HepG2 (cell line): ENCODE results near the gene LDB3. TPM values are rescaled to one million over a fixed set of nuclear protein-coding genes. Genes with fewer than 3 reads are reported as not detected.

Source experiments
- ATAC-seq: fragments of 200-7000 bp; cut with Tn5 transposase; 3 replicates; pipeline ENCODE4 v1.9.1; 2020; ENCODE audit warnings: mild to moderate bottlenecking, moderate library complexity
- BruUV-seq: library from RNA; stranded (reverse); fragments of 400-500 nt; replicated peaks from 2 replicates; lab custom pipeline; 2021; lab: Mats Ljungman, UMichigan
- CTCF ChIA-PET: fragments of 300-600 bp; formaldehyde crosslinking; extraction: SDS; loops from one replicate; lab custom pipeline; 2021; ENCODE audit warnings: low total read pairs, inconsistent platforms, low intra/inter-chr PET ratio; lab: Yijun Ruan, JAX
- POLR2A ChIA-PET: fragments of 350-600 bp; sonication (Branson Sonifier 250); formaldehyde crosslinking; loops from one replicate; lab custom pipeline; 2020; ENCODE audit warnings: antibody characterized with exemption, inconsistent platforms; lab: Yijun Ruan, JAX
- DNase-seq: peaks from one replicate; pipeline ENCODE4 v3.0.0-alpha.2; 2015; ENCODE audit warnings: low spot score
- FAIRE-seq: peaks from 3 replicates; lab custom pipeline; 2011; peaks lifted over from hg19 to GRCh38; lab: Jason Lieb, UNC
- H2AFZ ChIP-seq: one replicate; pipeline ENCODE4 v1.6.1; 2011; ENCODE audit warnings: low read length, inconsistent platforms
- H3K27ac ChIP-seq: fragments of 300-600 bp; 3 replicates; pipeline ENCODE4 v1.8.0; 2011; ENCODE audit warnings: mixed run types, mild to moderate bottlenecking, mixed read lengths, low read length, inconsistent platforms; ENCODE audit not compliant: insufficient read depth; ENCODE audit errors: extremely low read length
- H3K27me3 ChIP-seq, 2 experiments: fragments of 200-600 bp in 1 of 2; 2 replicates in 1 of 2; 3 replicates in 1 of 2; pipeline versions ENCODE4 v1.6.0 to v1.8.0; 2011; ENCODE audit warnings: low read length in 2 of 2, mild to moderate bottlenecking in 2 of 2, moderate library complexity in 2 of 2, inconsistent platforms in 1 of 2; ENCODE audit not compliant: insufficient read depth in 2 of 2, control insufficient read depth in 1 of 2
- H3K36me3 ChIP-seq, 2 experiments: fragments of 200-600 bp in 1 of 2; replicated peaks in 1 of 2; 2 replicates in 1 of 2; 3 replicates in 1 of 2; pipeline versions ENCODE4 v1.5.1 to v1.8.0; 2011; ENCODE audit warnings: low read length in 2 of 2, inconsistent platforms in 1 of 2; ENCODE audit not compliant: insufficient read depth in 2 of 2, control insufficient read depth in 1 of 2
- H3K4me1 ChIP-seq: 2 replicates; pipeline ENCODE4 v1.5.1; 2012; ENCODE audit warnings: low read length, inconsistent platforms; ENCODE audit not compliant: insufficient read depth
- H3K4me2 ChIP-seq: 2 replicates; pipeline ENCODE4 v1.6.0; 2011; ENCODE audit warnings: low read depth, low read length, inconsistent platforms
- H3K4me3 ChIP-seq, 3 experiments: fragments of 200-600 bp in 1 of 3; sonication (generic), shearing (Covaris generic) in 1 of 3; replicated peaks in 1 of 3; 2 replicates each; pipeline ENCODE4 v1.5.1; 2011 to 2016; ENCODE audit warnings: low read length in 3 of 3, inconsistent platforms in 2 of 3, low read depth in 2 of 3, mild to moderate bottlenecking in 2 of 3, control low read depth in 1 of 3, mixed read lengths in 1 of 3; ENCODE audit not compliant: insufficient read depth in 1 of 3
- H3K79me2 ChIP-seq: one replicate; pipeline ENCODE4 v1.6.1; 2011; ENCODE audit warnings: low read length, inconsistent platforms; ENCODE audit not compliant: insufficient read depth
- H3K9ac ChIP-seq: 2 replicates; pipeline ENCODE4 v1.6.0; 2011; ENCODE audit warnings: mild to moderate bottlenecking, low read depth, low read length, inconsistent platforms; ENCODE audit not compliant: insufficient read depth
- H3K9me3 ChIP-seq: 2 replicates; pipeline ENCODE4 v1.5.1; 2012; ENCODE audit warnings: mild to moderate bottlenecking, low read length
- H4K20me1 ChIP-seq: 2 replicates; pipeline ENCODE4 v1.6.0; 2011; ENCODE audit warnings: inconsistent platforms, mild to moderate bottlenecking, low read length, moderate library complexity; ENCODE audit not compliant: insufficient read depth
- AGO1 ChIP-seq: fragments of 200-400 bp; formaldehyde crosslinking; IDR thresholded peaks from 2 replicates; pipeline ENCODE4 v1.6.1; 2017; ENCODE audit warnings: mild to moderate bottlenecking, low read depth, low read length, moderate library complexity; ENCODE audit not compliant: poor library complexity, severe bottlenecking
- ATF6 ChIP-seq: sonication (generic); formaldehyde crosslinking; conservative IDR thresholded peaks from 2 replicates; pipeline ENCODE4 v1.4.0; 2020; ENCODE audit warnings: missing genetic modification reagents
- FLYWCH1 ChIP-seq: sonication (generic); formaldehyde crosslinking; IDR thresholded peaks from 2 replicates; pipeline ENCODE4 v1.8.1; 2023; ENCODE audit warnings: mild to moderate bottlenecking, missing genetic modification reagents
- HDAC1 ChIP-seq: sonication (generic); formaldehyde crosslinking; IDR thresholded peaks from 2 replicates; pipeline ENCODE4 v1.5.1; 2020; ENCODE audit warnings: mild to moderate bottlenecking, missing genetic modification reagents
- HNF1A ChIP-seq, 2 experiments: sonication (generic) in 1 of 2; formaldehyde crosslinking in 1 of 2; IDR thresholded peaks; 2 replicates each; pipeline versions ENCODE4 v1.4.0 to v1.6.1; 2016 to 2020; ENCODE audit warnings: borderline replicate concordance in 1 of 2, low read depth in 1 of 2, mild to moderate bottlenecking in 1 of 2, missing genetic modification reagents in 1 of 2
- PBX3 ChIP-seq: sonication (generic); formaldehyde crosslinking; IDR thresholded peaks from 2 replicates; pipeline ENCODE4 v1.8.1; 2023; ENCODE audit warnings: missing genetic modification reagents, inconsistent platforms, borderline replicate concordance
- PTBP1 ChIP-seq: fragments of 200-400 bp; formaldehyde crosslinking; IDR thresholded peaks from 2 replicates; pipeline ENCODE4 v1.6.1; 2018; ENCODE audit warnings: low read length, low read depth; ENCODE audit not compliant: poor library complexity, severe bottlenecking
- SSRP1 ChIP-seq: IDR thresholded peaks from 2 replicates; pipeline ENCODE4 v1.6.1; 2016; ENCODE audit warnings: control low read depth
- TCF7 ChIP-seq: sonication (generic); IDR thresholded peaks from 2 replicates; pipeline ENCODE4 v1.6.1; 2016; ENCODE audit warnings: antibody characterized with exemption, low read depth
- TOPORS ChIP-seq: sonication (generic); formaldehyde crosslinking; IDR thresholded peaks from 2 replicates; pipeline ENCODE4 v1.8.0; 2023; ENCODE audit warnings: mild to moderate bottlenecking, missing genetic modification reagents
- WGBS: methylation state at CpG from one replicate; pipeline ENCODE4 v1.1.6; 2017; ENCODE audit warnings: low lambda C conversion rate; 5-methylcytosine and 5-hydroxymethylcytosine counted together
- in situ Hi-C: cut with HindIII; loops from 2 replicates; pipeline ENCODE4 v1.10.0; 2017; ENCODE audit warnings: low pct_unique_long_range_greater_than_20kb; ENCODE audit not compliant: extremely low pct_ligation_motif_present
- intact Hi-C: fragments of 100-400 bp; cut with micrococcal nuclease; formaldehyde crosslinking; loops from one replicate; pipeline ENCODE4 v1.10.0; 2022; ENCODE audit not compliant: unreplicated experiment
- polyA plus RNA-seq, 8 experiments: library from polyadenylated mRNA; depleted of rRNA in 3 of 8; stranded (reverse) in 7 of 8; unstranded in 1 of 8; fragments of >200 nt; fragmentation: Illumina TruSeq in 4 of 8; extraction: Trizol in 4 of 8; gene quantifications; 2 replicates each; pipeline versions ENCODE4 v1.2.1 to v1.2.3, GENCODE V29; 2011 to 2016; ENCODE audit warnings: low read depth in 4 of 8, missing spikeins in 1 of 8, mixed read lengths in 1 of 8; ENCODE audit not compliant: insufficient read depth in 1 of 8
- total RNA-seq, 5 experiments: library from RNA; depleted of rRNA; stranded (reverse); fragments of >200 nt; fragmentation: Illumina TruSeq; extraction: Trizol; gene quantifications; 2 replicates each; pipeline ENCODE4 v1.2.3, GENCODE V29; 2016; ENCODE audit warnings: low read depth in 1 of 5

LDB3 gene
- total and polyA plus RNA-seq, 2 of the 13 experiments (the other 11 are each of a cell fraction or from before 2014, with no cell fraction given), result not detected

- Histone ChIP-seq H3K4me3 (no peak overlapping the region), H3K79me2 (no peaks in the 10 kb centered on the region), H4K20me1 (no peaks in the 10 kb centered on the region), H3K9me3 (no peaks in the 10 kb centered on the region), H3K4me2 (no peak overlapping the region), H3K36me3 (no peaks in the 10 kb centered on the region), H3K9ac (no peak overlapping the region), H3K27me3 (no peaks in the 10 kb centered on the region; a peak in 2 of 5 replicates), H3K27ac (no peak overlapping the region), H3K4me1 (peaks cover 9% of the 10 kb centered on the region), H2AFZ (no peak overlapping the region)
- no peak for TF ChIP-seq TCF7
- TF ChIP-seq PTBP1, result no peak
- no peak for TF ChIP-seq TOPORS (CRISPR knock-in tag)
- TF ChIP-seq FLYWCH1 (CRISPR knock-in tag), result no peak
- no peak for TF ChIP-seq AGO1
- no peak for TF ChIP-seq PBX3 (CRISPR knock-in tag)
- TF ChIP-seq HDAC1, result no peak
- no peak for TF ChIP-seq HNF1A (IDR thresholded peaks at IDR 0.05; ENCODE audit: low read depth)
- no peak for TF ChIP-seq HNF1A (CRISPR knock-in tag; IDR thresholded peaks at IDR 0.05; ENCODE audit: borderline replicate concordance)
- no peak for TF ChIP-seq ATF6 (CRISPR knock-in tag)
- no peak for TF ChIP-seq SSRP1
- BruUV-seq, result no TSS peak
- CTCF ChIA-PET, result no interaction called here
- no peak for DNase-seq
- POLR2A ChIA-PET, result no interaction called here
- FAIRE-seq, result no peak
- WGBS, result 69% methylated on average over 2 of the region's 2 CpGs
- ATAC-seq, result no peak
- in situ Hi-C loops (no loop called here), intact Hi-C loops (no loop called here)
These were observed 40.0 kb upstream of the LDB3 start for GRCh38 chr10:86628311-86628710.
